LNCaP clone FGC (cell line): ENCODE results near the gene SDHAF2.
"Not testable (repeated sequence)": the region's sequence is repeated elsewhere in the genome, so short reads cannot be mapped to it uniquely, and the experiment has no call there.

Experiments
- DNase-seq: peaks from one replicate; pipeline ENCODE4 v3.0.0-alpha.2; 2011; ENCODE audit warnings: low read depth
- H3K4me3 ChIP-seq: 2 replicates; pipeline ENCODE4 v1.5.1; 2011; ENCODE audit warnings: mild to moderate bottlenecking, low read depth, low read length, control low read depth
- CTCF ChIP-seq: IDR thresholded peaks from 2 replicates; pipeline ENCODE4 v1.5.1; 2012; ENCODE audit warnings: mild to moderate bottlenecking; ENCODE audit not compliant: control insufficient read depth, insufficient read depth; ENCODE audit errors: extremely low read depth

Gene SDHAF2

GRCh38 chr11:61429691-61430582, at the start of gene SDHAF2, which contains the start of gene CPSF7:
Gene SDHAF2 (plus strand): TSS chr11:61430124. CDS start chr11:61430147, 23 bp downstream.
Gene CPSF7 (minus strand): TSS chr11:61429975. CDS start chr11:61429235, 740 bp downstream.
- DNase-seq, result peak; percentile 77
- no peak for TF ChIP-seq CTCF
- H3K4me3 ChIP-seq, result peak within 1 kb of the TSS; percentile 75

GRCh38 chr11:61380884-61381283, 49.0 kb upstream of the SDHAF2 start:
- TF ChIP-seq CTCF, result no peak
- H3K4me3 ChIP-seq, result no peak overlapping the region

GRCh38 chr11:61383859-61384258, 46.1 kb upstream of the SDHAF2 start:
- not testable (repeated sequence) for H3K4me3 ChIP-seq, DNase-seq

More at GRCh38 chr11:61380884-61381283, 49.0 kb upstream of the SDHAF2 start:
- DNase-seq, result no peak

GRCh38 chr11:61384271-61385242, 45.4 kb upstream of the SDHAF2 start:
- TF ChIP-seq CTCF, result peak; percentile 29; the same call in 1 of the 2 replicates
- H3K4me3 ChIP-seq, result no peak overlapping the region
- DNase-seq, result no peak

GRCh38 chr11:61390161-61390560, 39.8 kb upstream of the SDHAF2 start:
- DNase-seq, result no peak
- TF ChIP-seq CTCF, result no peak

GRCh38 chr11:61392981-61393595, 36.8 kb upstream of the SDHAF2 start:
- no peak for DNase-seq
- peak overlapping the region; percentile 38 for H3K4me3 ChIP-seq
- no peak for TF ChIP-seq CTCF

More at GRCh38 chr11:61390161-61390560, 39.8 kb upstream of the SDHAF2 start:
- H3K4me3 ChIP-seq, result no peak overlapping the region
